H1 (cell line): ENCODE results near the gene DPYSL3.

Experiments
- BACH1 ChIP-seq: IDR thresholded peaks from 2 replicates; pipeline ENCODE4 v1.6.1; 2012; ENCODE audit warnings: low read length, improper control_type of control experiment
- CREB1 ChIP-seq: IDR thresholded peaks from 2 replicates; pipeline ENCODE4 v1.6.1; 2012; ENCODE audit warnings: inconsistent platforms
- MAX ChIP-seq: IDR thresholded peaks from 2 replicates; pipeline ENCODE4 v1.6.1; 2012; ENCODE audit warnings: inconsistent platforms
- POLR2AphosphoS5 ChIP-seq: IDR thresholded peaks from 2 replicates; pipeline ENCODE4 v1.6.1; 2011; ENCODE audit warnings: low read depth, low read length
- TCF12 ChIP-seq: IDR thresholded peaks from 2 replicates; pipeline ENCODE4 v1.6.1; 2011; ENCODE audit warnings: low read depth, mild to moderate bottlenecking, low read length
- USF2 ChIP-seq: IDR thresholded peaks from 2 replicates; pipeline ENCODE4 v1.6.1; 2011; ENCODE audit warnings: low read length, improper control_type of control experiment

- TF ChIP-seq BACH1 (no peak), MAX (no peak), TCF12 (no peak), CREB1 (no peak), USF2 (no peak), POLR2AphosphoS5 (no peak)
These were observed 12.6 kb upstream of the DPYSL3 start for GRCh38 chr5:147522435-147522834.
